ENCODE measurements around the gene XXYLT1.

XXYLT1 gene

DNA sequence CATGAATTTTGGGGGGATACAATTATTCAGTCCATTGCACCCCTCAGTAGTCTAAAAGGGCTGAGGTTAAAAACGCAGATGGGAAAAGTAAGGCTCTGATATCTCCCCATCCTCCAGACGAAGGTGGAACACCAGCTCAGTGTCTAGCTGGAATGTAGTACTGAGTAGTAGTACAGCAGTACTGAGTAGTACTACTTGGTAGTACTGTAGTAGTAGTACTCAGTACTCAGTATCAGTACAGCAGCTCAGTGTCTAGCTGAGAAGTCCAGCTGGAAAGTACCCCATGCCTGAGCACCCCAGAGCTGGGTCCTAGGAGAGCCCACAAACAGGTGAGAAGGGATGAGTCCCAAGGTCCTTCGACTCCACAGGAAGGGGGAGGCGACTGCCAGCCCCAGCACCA lies 148.7 kb downstream of the XXYLT1 start:
- ChIA-PET POLR2A (no interaction called here), CTCF (interaction anchor here (1.1 to 2.0 kb wide), 2 partner anchors 15 to 440 kb away, joined by 4 to 5 read pairs; no protein-coding TSS in a partner anchor)
- no peak overlapping the region for H3K27ac ChIP-seq (ENCODE audit: extremely low read depth, low read depth, low read length)

DNA sequence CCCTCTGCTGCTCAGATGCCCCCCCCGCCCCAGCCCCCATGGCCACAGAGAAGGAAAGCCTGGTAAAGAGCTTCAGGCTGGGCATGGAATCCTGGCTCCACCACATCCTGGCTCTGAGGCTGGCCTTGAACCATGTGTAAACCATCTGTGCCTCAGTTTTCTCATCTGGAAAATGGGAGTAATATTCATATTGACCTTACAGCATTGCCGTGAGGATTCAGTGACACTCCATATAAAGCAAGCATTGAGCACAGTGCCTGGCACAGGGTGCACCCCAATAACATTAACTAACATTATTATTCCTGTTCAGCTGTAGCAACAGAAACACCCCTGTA lies 150.7 kb downstream of the XXYLT1 start:
- Histone ChIP-seq H3K27ac (ENCODE audit: extremely low read depth, low read depth, low read length) (no peak overlapping the region), H3K4me3 (ENCODE audit: low read depth, low read length) (no peak overlapping the region), H3K4me1 (ENCODE audit: control insufficient read depth, insufficient read depth, low read length) (no peaks in the 10 kb centered on the region), H3K36me3 (ENCODE audit: control insufficient read depth in 2 of 2, insufficient read depth in 1 of 2, low read length in 2 of 2) (no peaks in the 10 kb centered on the region), H3K9me3 (ENCODE audit: control insufficient read depth, insufficient read depth, low read depth, low read length) (no peaks in the 10 kb centered on the region)
- ChIA-PET CTCF (interaction anchor here (1.1 to 1.5 kb wide), 2 partner anchors 13 to 438 kb away, joined by 4 to 5 read pairs; no protein-coding TSS in a partner anchor), POLR2A (interaction anchor here (0.6 to 0.9 kb wide), 2 partner anchors 9 to 434 kb away, joined by 4 read pairs; partner anchors contain the start of gene FAM43A)
- TF ChIP-seq GFI1B (tag by site-specific recombination; IDR thresholded peaks at IDR 0.05) (no peak), ZNF138 (tag by site-specific recombination; IDR thresholded peaks at IDR 0.05; ENCODE audit: borderline replicate concordance) (no peak), SCRT2 (tag by site-specific recombination; IDR thresholded peaks at IDR 0.05) (no peak)

More for the DNA sequence above, 148.7 kb downstream of the XXYLT1 start:
- Histone ChIP-seq H3K36me3 (ENCODE audit: control insufficient read depth in 2 of 2, insufficient read depth in 1 of 2, low read length in 2 of 2) (no peaks in the 10 kb centered on the region), H3K4me1 (ENCODE audit: control insufficient read depth, insufficient read depth, low read length) (no peaks in the 10 kb centered on the region), H3K4me3 (ENCODE audit: low read depth, low read length) (no peak overlapping the region), H3K9me3 (ENCODE audit: control insufficient read depth, insufficient read depth, low read depth, low read length) (no peaks in the 10 kb centered on the region)
- TF ChIP-seq ZNF555 (tag by site-specific recombination; conservative IDR thresholded peaks at IDR 0.05): no peak
- no peak for TF ChIP-seq ZNF19 (tag by site-specific recombination; IDR thresholded peaks at IDR 0.05; ENCODE audit: low read depth)
- TF ChIP-seq GLI4 (tag by site-specific recombination; IDR thresholded peaks at IDR 0.05): no peak
- TF ChIP-seq HOXD13 (CRISPR knock-in tag; IDR thresholded peaks at IDR 0.05; ENCODE audit: borderline replicate concordance): no peak

DNA sequence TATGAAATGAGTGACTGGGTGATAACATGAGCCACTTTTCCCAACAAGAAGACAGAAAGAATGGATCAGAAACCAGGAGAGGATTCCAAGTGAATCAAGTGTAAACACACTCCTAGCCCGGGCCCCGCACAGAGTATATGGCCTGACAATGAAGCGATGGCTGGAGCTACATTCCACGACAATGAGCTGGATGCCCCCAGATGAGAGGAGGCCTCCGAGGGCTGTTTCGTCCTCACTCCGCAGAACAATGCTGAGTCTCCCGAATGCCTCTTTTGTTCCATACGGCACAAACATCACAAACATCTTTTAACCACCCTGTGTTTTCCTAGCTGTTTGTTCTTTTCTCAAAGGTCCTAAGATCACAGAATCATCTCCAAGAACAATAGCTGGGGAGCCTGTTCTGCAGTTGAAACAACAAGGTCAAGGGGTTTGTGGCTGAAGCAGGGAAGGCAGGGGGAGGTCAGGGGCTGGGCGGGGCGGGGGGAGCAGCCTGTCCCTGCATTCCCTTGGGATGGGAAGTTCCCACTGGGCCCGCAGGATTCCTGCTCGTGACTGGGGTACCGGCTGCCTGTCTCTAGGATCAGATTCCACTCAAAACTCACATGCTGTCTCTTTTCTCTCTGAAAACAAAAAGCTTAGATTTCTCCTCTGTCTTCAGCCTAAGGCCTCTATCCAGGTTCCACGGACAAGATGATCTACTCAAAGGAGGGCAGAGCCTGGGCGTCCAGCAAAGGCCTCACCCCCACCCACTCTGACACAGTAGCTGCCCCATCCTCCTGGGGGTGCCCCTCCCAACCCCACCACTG lies 151.3 kb downstream of the XXYLT1 start:
- Histone ChIP-seq H3K4me1 (ENCODE audit: control insufficient read depth, insufficient read depth, low read length) (no peaks in the 10 kb centered on the region), H3K36me3 (ENCODE audit: control insufficient read depth in 2 of 2, insufficient read depth in 1 of 2, low read length in 2 of 2) (no peaks in the 10 kb centered on the region), H3K9me3 (ENCODE audit: control insufficient read depth, insufficient read depth, low read depth, low read length) (no peaks in the 10 kb centered on the region), H3K4me3 (ENCODE audit: low read depth, low read length) (no peak overlapping the region), H3K27ac (ENCODE audit: extremely low read depth, low read depth, low read length) (no peak overlapping the region)
- ChIA-PET CTCF (interaction anchor here (1.1 to 1.5 kb wide), 3 partner anchors 13 to 437 kb away, joined by 3 to 5 read pairs (median 4); no protein-coding TSS in a partner anchor), POLR2A (interaction anchor here (0.6 to 0.9 kb wide), 2 partner anchors 8 to 434 kb away, joined by 4 read pairs; partner anchors contain the start of gene FAM43A)
- TF ChIP-seq ZNF626 (tag by site-specific recombination; IDR thresholded peaks at IDR 0.05): no peak
- peak; percentile 57; the same call in 1 of the 2 replicates for TF ChIP-seq ZBTB17 (tag by site-specific recombination; IDR thresholded peaks at IDR 0.05)
- TF ChIP-seq ZNF654 (tag by site-specific recombination; IDR thresholded peaks at IDR 0.05; ENCODE audit: low read depth): no peak
- TF ChIP-seq ZNF558 (tag by site-specific recombination; IDR thresholded peaks at IDR 0.05): no peak
- no peak for TF ChIP-seq ZNF223 (tag by site-specific recombination; IDR thresholded peaks at IDR 0.05)
- peak; percentile 20; the same call in 1 of the 2 replicates for TF ChIP-seq GLIS1 (tag by site-specific recombination; IDR thresholded peaks at IDR 0.05)
- TF ChIP-seq ZNF600 (tag by site-specific recombination; IDR thresholded peaks at IDR 0.05): 0 out of 2 replicates have a peak, but pooled peaks have one; percentile 36
- TF ChIP-seq ZNF221 (tag by site-specific recombination; IDR thresholded peaks at IDR 0.05; ENCODE audit: borderline replicate concordance): no peak

DNA sequence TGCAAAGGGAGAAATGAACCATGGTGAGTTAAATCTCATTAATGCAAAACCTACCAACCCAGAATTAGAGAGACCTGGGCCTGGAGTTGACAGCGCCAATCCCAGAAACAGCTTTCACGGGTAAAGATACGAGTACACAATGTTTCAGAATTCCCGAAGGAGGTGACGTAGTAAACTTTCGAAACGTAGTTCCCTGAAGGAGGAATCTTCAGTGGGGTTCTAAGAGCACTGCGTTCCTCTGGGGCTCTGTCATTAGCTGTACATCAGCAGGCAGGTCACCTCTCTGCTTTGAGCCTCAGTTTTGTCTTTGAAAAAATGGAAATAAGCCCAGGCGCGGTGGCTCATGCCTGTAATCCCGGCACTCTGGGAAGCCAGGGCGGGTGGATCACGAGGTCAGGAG lies 152.3 kb downstream of the XXYLT1 start:
- POLR2A ChIA-PET: no interaction called here
- CTCF ChIA-PET: interaction anchor here (1.1 kb wide), 1 partner anchor 436 kb away, joined by 3 read pairs; no protein-coding TSS in a partner anchor
- Histone ChIP-seq H3K27ac (ENCODE audit: extremely low read depth, low read depth, low read length) (no peak overlapping the region), H3K9me3 (ENCODE audit: control insufficient read depth, insufficient read depth, low read depth, low read length) (no peaks in the 10 kb centered on the region), H3K4me3 (ENCODE audit: low read depth, low read length) (no peak overlapping the region), H3K36me3 (ENCODE audit: control insufficient read depth in 2 of 2, insufficient read depth in 1 of 2, low read length in 2 of 2) (no peaks in the 10 kb centered on the region), H3K4me1 (ENCODE audit: control insufficient read depth, insufficient read depth, low read length) (no peaks in the 10 kb centered on the region)
- TF ChIP-seq ZNF433 (tag by site-specific recombination; IDR thresholded peaks at IDR 0.05; ENCODE audit: low read depth): no peak
- no peak for TF ChIP-seq FEZF1 (tag by site-specific recombination; IDR thresholded peaks at IDR 0.05)
- TF ChIP-seq, protein P1, sequence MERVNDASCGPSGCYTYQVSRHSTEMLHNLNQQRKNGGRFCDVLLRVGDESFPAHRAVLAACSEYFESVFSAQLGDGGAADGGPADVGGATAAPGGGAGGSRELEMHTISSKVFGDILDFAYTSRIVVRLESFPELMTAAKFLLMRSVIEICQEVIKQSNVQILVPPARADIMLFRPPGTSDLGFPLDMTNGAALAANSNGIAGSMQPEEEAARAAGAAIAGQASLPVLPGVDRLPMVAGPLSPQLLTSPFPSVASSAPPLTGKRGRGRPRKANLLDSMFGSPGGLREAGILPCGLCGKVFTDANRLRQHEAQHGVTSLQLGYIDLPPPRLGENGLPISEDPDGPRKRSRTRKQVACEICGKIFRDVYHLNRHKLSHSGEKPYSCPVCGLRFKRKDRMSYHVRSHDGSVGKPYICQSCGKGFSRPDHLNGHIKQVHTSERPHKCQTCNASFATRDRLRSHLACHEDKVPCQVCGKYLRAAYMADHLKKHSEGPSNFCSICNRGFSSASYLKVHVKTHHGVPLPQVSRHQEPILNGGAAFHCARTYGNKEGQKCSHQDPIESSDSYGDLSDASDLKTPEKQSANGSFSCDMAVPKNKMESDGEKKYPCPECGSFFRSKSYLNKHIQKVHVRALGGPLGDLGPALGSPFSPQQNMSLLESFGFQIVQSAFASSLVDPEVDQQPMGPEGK (tag by site-specific recombination; IDR thresholded peaks at IDR 0.05): no peak
- TF ChIP-seq SCRT2 (tag by site-specific recombination; IDR thresholded peaks at IDR 0.05): no peak
- no peak for TF ChIP-seq ZNF274 (IDR thresholded peaks at IDR 0.05; ENCODE audit: low read length)
- no peak for TF ChIP-seq ZNF274 (tag by site-specific recombination; IDR thresholded peaks at IDR 0.05; ENCODE audit: borderline replicate concordance)
- no peak for TF ChIP-seq HOXC10 (CRISPR knock-in tag; IDR thresholded peaks at IDR 0.05)
- no peak for TF ChIP-seq ZNF423 (tag by site-specific recombination; IDR thresholded peaks at IDR 0.05)
- no peak for TF ChIP-seq ZNF112 (tag by site-specific recombination; IDR thresholded peaks at IDR 0.05)
- TF ChIP-seq, protein P2, sequence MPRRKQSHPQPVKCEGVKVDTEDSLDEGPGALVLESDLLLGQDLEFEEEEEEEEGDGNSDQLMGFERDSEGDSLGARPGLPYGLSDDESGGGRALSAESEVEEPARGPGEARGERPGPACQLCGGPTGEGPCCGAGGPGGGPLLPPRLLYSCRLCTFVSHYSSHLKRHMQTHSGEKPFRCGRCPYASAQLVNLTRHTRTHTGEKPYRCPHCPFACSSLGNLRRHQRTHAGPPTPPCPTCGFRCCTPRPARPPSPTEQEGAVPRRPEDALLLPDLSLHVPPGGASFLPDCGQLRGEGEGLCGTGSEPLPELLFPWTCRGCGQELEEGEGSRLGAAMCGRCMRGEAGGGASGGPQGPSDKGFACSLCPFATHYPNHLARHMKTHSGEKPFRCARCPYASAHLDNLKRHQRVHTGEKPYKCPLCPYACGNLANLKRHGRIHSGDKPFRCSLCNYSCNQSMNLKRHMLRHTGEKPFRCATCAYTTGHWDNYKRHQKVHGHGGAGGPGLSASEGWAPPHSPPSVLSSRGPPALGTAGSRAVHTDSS (tag by site-specific recombination; IDR thresholded peaks at IDR 0.05): no peak

All from HEK293 (cell line).